ENCODE results near the gene BARD1. TPM values are rescaled to one million over a fixed set of nuclear protein-coding genes. Genes with fewer than 3 reads are reported as not detected.

The BARD1 gene
- total RNA-seq, 1 donor from 2014 or later, result 13.7 TPM

GRCh38 chr2:214837466-214837865, 28.0 kb upstream of the BARD1 start:
- Mint-ChIP-seq H3K4me1 (ENCODE audit: low read depth) (peaks cover 12% of the 10 kb centered on the region), H3K27me3 (ENCODE audit: low read depth) (no peaks in the 10 kb centered on the region), H3K27ac (ENCODE audit: unreplicated experiment) (no peak overlapping the region), H3K36me3 (ENCODE audit: low read depth) (no peaks in the 10 kb centered on the region), H3K4me3 (ENCODE audit: unreplicated experiment) (no peak overlapping the region), H3K9me3 (ENCODE audit: low read depth) (no peaks in the 10 kb centered on the region)
- DNase-seq (ENCODE audit: low spot score), result no peak
- TF ChIP-seq, protein P1, sequence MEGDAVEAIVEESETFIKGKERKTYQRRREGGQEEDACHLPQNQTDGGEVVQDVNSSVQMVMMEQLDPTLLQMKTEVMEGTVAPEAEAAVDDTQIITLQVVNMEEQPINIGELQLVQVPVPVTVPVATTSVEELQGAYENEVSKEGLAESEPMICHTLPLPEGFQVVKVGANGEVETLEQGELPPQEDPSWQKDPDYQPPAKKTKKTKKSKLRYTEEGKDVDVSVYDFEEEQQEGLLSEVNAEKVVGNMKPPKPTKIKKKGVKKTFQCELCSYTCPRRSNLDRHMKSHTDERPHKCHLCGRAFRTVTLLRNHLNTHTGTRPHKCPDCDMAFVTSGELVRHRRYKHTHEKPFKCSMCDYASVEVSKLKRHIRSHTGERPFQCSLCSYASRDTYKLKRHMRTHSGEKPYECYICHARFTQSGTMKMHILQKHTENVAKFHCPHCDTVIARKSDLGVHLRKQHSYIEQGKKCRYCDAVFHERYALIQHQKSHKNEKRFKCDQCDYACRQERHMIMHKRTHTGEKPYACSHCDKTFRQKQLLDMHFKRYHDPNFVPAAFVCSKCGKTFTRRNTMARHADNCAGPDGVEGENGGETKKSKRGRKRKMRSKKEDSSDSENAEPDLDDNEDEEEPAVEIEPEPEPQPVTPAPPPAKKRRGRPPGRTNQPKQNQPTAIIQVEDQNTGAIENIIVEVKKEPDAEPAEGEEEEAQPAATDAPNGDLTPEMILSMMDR (IDR thresholded peaks at IDR 0.05), result no peak

- no peaks in the 10 kb centered on the region for H3K9me3 Mint-ChIP-seq (ENCODE audit: low read depth)
- no peak overlapping the region for H3K27ac Mint-ChIP-seq (ENCODE audit: unreplicated experiment)
- H3K4me3 Mint-ChIP-seq (ENCODE audit: unreplicated experiment), result no peak overlapping the region
- TF ChIP-seq, protein P1 (IDR thresholded peaks at IDR 0.05), result no peak
- no peaks in the 10 kb centered on the region for H3K36me3 Mint-ChIP-seq (ENCODE audit: low read depth)
- DNase-seq (ENCODE audit: low spot score), result no peak
- peaks cover 12% of the 10 kb centered on the region for H3K4me1 Mint-ChIP-seq (ENCODE audit: low read depth)
- H3K27me3 Mint-ChIP-seq (ENCODE audit: low read depth), result no peaks in the 10 kb centered on the region
Measured at GRCh38 chr2:214836568-214836967, 27.1 kb upstream of the BARD1 start.

GRCh38 chr2:214830794-214831346, 21.4 kb upstream of the BARD1 start:
- no peak for DNase-seq (ENCODE audit: low spot score)
- Mint-ChIP-seq H3K27me3 (ENCODE audit: low read depth) (no peaks in the 10 kb centered on the region), H3K27ac (ENCODE audit: unreplicated experiment) (no peak overlapping the region), H3K4me3 (ENCODE audit: unreplicated experiment) (no peak overlapping the region), H3K4me1 (ENCODE audit: low read depth) (peaks cover 3% of the 10 kb centered on the region), H3K9me3 (ENCODE audit: low read depth) (no peaks in the 10 kb centered on the region), H3K36me3 (ENCODE audit: low read depth) (no peaks in the 10 kb centered on the region)
- TF ChIP-seq, protein P1 (IDR thresholded peaks at IDR 0.05), result peak; percentile 71

DNA sequence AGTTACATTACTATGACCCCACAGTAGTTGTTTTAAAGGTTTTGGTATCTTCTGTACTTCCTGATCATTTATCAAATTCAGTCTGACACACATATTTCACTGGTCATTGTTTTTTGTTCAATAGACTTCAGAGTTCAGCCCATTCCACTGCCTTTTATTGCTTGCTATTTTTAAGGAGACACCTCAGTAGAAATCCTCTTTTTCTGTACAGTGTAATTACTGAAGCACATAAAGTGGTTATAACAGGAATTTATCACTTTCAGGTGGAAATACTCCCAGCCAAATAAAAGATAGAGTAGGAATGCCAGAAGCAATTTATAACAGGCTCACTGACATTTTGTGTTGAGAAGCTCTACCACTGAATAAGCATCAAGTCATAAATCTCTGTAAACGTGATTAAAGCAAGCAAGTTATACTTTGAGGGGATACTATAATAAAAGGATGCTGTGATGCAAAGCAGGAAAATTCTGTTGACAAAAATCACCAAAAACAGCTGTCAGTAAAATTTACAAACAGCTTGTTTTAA, 6.6 kb upstream of the BARD1 start:
- no peaks in the 10 kb centered on the region for H3K27me3 Mint-ChIP-seq (ENCODE audit: low read depth)
- H3K4me3 Mint-ChIP-seq (ENCODE audit: unreplicated experiment), result no peak overlapping the region
- H3K4me1 Mint-ChIP-seq (ENCODE audit: low read depth), result peaks cover 11% of the 10 kb centered on the region
- TF ChIP-seq, protein P1 (IDR thresholded peaks at IDR 0.05), result no peak
- no peaks in the 10 kb centered on the region for H3K9me3 Mint-ChIP-seq (ENCODE audit: low read depth)
- H3K36me3 Mint-ChIP-seq (ENCODE audit: low read depth), result no peaks in the 10 kb centered on the region
- no peak for DNase-seq (ENCODE audit: low spot score)
- no peak overlapping the region for H3K27ac Mint-ChIP-seq (ENCODE audit: unreplicated experiment)

DNA sequence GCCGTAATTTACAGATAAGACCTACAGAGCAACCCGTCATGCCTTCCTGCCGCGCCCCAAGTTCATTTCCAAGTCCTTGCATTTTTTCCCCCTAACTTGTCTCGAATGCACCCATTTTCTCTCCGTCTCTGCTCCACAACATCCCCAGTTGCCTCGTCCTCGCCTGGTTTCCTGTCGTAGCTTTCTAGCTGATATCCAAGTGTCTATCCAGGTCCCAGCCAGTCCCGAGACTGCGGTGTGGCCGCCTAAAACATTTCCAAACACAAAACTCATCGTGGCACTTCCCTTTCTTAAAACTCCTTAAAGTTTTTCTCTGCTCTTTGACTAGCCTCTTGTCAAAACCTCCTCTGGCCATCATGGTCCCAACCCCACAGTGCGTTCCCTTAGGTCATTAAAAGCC, 1.2 kb upstream of the BARD1 start:
- no peaks in the 10 kb centered on the region for H3K27me3 Mint-ChIP-seq (ENCODE audit: low read depth)
- no peaks in the 10 kb centered on the region for H3K36me3 Mint-ChIP-seq (ENCODE audit: low read depth)
- peaks cover 36% of the 10 kb centered on the region for H3K4me1 Mint-ChIP-seq (ENCODE audit: low read depth)
- peak overlapping the region; percentile 89 for H3K4me3 Mint-ChIP-seq (ENCODE audit: unreplicated experiment)
- H3K9me3 Mint-ChIP-seq (ENCODE audit: low read depth), result no peaks in the 10 kb centered on the region
- no peak for DNase-seq (ENCODE audit: low spot score)
- peak overlapping the region; percentile 78 for H3K27ac Mint-ChIP-seq (ENCODE audit: unreplicated experiment)
- TF ChIP-seq, protein P1 (IDR thresholded peaks at IDR 0.05), result no peak

All from chondrocyte (in vitro differentiated cells).